NCI-H1105 (cell line): ENCODE data around the gene THSD4.

Experiments used
- DNase-seq: peaks from one replicate; lab custom pipeline; 2025; lab: John Stamatoyannopoulos, UW

The THSD4 gene

DNA sequence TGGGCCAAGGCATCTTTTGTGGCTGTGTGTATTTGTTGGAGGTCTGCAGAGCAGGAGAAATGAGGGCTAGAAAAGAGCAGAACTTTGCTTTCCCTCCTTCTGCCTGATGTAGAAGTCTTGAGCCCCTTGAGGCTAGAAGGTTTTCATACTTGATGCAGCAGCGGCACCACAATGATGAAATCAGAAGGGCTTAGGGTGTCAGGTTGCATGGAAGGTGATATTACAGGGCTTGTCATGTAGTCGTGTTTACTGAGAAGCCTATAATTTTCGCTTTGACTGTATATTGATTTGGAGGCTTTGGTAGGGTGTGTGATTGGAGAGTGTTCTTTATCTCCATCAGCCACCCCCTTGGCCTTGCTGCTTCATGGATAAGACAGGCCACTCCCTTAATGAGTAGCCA, 339.8 kb downstream of the THSD4 start:
- DNase-seq: peak; percentile 50

DNA sequence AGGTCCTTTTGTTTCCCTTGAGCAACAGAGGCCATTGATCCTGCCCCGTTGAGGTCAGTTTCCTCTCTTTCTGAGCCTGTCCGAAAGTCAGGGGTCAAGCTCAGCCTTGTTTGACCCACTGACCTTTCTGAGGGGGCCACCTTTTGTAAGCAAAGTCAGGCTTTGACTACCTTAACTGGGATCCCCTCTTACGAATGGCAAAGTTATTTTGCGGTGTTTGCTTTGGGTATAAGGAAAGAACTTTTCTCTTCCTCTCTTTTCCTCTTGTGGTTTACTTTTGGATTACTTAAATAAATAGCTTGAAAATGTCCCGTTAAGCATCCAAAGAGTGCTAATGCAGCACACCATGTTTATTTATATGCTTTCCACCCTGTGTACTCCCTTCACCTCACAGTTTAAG, 340.6 kb downstream of the THSD4 start:
- no peak for DNase-seq

GRCh38 chr15:71456362-71456761, 341.1 kb downstream of the THSD4 start:
- no peak for DNase-seq

DNA sequence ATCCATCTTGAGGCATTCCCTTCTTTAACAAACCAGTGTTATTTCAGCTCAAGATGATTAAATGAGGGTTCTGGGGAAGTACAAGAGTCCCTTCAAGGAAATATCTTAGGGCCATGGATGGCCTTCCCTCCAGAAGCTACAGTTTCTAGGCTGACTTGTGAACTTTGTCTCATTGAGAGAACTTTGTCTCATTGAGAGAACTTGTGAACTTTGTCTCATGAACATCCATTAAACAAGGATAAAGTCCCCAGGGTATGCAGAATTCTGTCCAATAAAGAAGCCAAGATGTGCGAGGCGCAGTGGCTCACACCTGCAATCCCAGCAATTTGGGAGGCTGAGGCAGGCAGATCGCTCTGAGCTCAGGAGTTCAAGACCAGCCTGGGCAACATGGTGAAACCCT, 341.5 kb downstream of the THSD4 start:
- DNase-seq: no peak

DNA sequence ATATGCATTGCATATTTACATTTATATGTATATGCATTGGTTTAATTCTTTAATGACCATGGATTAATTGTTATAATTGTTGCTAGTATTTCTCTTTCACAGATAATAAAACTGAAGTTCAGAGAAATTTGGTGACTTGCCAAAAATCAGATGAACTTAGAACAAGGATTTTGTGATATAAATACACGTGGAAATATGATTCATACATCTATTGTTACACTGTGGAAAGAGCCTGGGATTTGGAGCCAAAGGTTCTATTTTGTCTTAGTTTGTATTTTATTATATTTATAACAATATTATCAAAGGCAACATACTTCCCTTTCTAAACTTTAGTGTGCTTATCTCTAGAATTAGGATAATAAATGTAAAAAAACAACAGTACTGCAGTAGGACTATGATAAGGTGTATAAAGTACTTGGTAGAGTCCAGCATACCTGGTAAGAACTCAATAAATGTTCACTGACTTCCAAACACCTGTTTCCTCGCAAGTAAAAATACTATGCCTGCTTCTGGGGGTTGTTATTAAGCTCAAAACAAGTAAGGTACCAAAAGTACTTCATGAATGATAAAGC, 342.9 kb downstream of the THSD4 start:
- no peak for DNase-seq

- no peak for DNase-seq
These were observed 346.5 kb downstream of the THSD4 start for GRCh38 chr15:71461748-71462147.

DNA sequence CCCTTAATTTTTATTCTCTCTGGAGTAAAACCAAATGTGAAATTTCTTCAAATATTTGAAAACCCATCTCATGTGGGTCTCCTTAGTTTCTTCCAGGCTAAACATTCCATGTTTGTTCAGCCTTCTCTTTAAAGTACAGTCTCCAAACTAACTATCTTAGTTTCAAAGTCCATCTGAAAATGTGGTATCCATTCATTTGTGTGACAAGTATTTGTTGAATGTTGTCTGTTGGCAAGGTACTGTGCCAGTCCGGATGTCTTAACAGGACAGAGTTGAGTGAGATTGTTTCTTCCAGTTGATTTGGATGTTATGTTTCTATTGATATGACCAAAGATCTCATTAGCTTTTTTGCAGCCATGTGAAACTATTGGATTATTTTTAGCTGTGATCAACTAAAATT, 347.4 kb downstream of the THSD4 start:
- DNase-seq: no peak

- DNase-seq: no peak
These were observed 347.9 kb downstream of the THSD4 start for GRCh38 chr15:71463156-71463665.

GRCh38 chr15:71465131-71465955, 350.1 kb downstream of the THSD4 start:
- peak; percentile 1 for DNase-seq

- DNase-seq: no peak
These were observed 353.4 kb downstream of the THSD4 start for GRCh38 chr15:71468715-71469114.

- DNase-seq: no peak
These were observed 354.1 kb downstream of the THSD4 start for GRCh38 chr15:71469413-71469812.

GRCh38 chr15:71471347-71471746, 356.1 kb downstream of the THSD4 start:
- DNase-seq: no peak

- DNase-seq: no peak
These were observed 357.3 kb downstream of the THSD4 start for GRCh38 chr15:71472566-71472965.

DNA sequence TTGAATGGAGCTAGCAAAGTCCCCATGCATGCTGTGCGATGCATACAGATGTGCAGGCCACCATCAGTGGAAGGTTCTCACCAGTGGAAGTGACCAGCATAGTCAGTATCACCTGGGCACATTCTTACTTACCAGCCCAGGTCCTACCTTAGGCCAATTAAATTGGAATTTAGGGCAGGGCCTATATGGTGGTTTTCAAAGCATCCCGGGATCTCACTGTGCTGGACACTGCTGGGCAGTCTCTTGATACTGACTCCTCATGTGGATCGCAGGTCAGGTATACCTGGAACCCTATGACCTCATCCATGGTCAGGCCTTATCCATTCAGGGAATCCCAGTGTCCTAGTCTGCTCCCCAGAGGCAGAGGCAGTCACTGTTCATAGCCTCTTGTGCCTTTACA, 358.5 kb downstream of the THSD4 start:
- DNase-seq: no peak

GRCh38 chr15:71476823-71477222, 361.6 kb downstream of the THSD4 start:
- no peak for DNase-seq

DNA sequence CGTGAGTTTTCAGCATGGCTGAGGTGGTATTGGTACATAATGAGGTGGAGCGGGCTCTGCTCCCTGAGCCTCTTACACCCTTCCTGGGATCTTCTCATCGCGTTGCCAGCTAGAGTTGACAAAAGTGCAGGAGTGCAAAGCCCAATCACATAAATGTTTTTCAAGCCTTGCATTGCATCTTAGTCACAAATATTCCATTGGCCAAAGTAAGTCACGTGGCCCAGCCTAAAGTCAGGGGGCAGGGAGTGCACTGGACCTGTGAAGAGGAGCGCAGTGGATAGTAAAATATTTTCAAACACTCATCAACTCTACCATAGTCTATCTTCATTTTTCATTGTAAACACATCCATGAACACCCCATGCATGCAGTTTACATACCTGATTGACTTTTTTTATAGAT, 365.3 kb downstream of the THSD4 start:
- DNase-seq: no peak

DNA sequence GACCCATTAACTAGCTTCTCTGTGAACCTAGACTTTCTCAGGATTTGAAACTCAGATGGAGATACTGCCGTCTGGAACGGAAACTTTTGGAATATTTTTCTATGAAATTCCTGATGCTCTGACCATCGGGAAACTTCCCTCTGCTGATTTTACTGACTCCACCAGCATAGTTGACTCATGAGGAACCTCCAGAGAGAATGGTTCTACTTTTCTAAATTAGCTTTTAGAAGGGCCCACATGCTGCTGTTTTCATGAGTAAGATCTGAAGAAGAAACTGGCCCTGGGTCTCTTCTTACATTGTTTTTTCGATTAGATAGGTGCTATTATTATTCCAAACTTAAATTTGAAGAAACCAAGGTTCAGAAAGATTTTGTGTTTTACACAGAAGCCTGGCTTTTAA, 368.8 kb downstream of the THSD4 start:
- no peak for DNase-seq

DNA sequence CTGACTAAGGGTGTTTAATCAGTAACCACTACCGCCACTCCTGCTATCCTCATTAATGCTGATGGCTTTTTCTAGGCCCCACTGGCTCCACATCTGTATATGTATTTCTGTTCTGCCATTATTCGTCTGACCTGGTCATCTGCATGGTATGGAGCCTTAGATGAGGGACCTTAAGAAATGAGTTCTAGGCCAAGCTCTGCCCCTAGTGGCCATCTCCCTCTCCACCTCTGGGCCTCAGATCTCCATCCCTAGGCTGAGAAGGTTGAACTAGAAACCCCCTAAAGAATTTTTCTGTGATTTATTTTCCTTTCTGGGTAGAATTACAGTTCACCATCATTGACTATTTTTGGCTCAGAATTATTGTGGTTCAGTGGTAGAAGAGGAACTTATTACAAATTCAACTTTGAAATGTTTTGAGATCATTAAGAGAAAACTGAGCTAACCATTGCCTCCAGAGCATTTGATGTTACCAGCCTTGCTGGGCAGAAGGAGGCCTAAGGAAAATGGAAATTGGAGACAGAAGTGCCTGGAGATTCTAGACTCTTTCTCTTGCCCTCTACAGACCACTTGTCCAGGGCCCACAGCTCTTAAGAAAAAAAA, 369.9 kb downstream of the THSD4 start:
- no peak for DNase-seq

DNA sequence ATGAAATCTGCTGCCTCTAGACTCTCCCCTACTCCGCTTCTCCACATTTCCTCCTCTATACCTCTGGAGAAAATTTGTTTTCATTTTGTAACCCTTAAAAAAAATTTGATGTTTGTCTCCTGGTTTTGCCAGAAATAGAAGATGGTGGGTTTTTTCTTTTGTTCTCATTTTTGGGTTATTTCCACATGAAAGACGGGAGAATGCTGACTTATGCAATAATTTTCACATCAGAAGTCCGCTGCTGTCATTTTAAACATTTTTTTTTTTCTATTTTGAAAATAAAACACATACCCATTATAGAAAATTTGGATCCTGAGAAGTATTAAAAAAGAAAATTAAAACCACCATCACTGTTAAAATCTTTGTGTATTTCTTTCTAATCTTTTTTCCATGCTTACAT, 374.3 kb downstream of the THSD4 start:
- no peak for DNase-seq

DNA sequence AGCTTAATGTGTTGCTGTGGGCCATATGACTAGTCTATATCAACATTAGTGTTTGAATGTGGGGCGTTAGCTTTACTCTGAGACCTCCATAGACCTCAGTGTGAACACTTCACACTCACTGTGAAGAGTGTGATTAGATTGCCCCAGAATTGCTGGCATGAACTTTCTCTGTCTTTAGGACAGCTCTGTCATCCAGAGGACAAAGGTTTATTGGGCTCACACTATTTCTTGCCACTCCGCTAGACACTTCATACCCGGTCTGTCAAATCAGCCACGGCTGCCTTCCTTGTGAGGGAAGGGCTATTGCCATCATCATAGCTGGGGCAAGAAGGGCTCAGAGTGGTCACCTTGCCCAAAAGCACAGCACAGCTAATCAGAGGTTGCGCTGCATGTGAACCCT, 378.3 kb downstream of the THSD4 start:
- no peak for DNase-seq

- DNase-seq: no peak
These were observed 379.5 kb downstream of the THSD4 start for GRCh38 chr15:71494563-71495397.

GRCh38 chr15:71495398-71495780, 380.1 kb downstream of the THSD4 start:
- no peak for DNase-seq
